Activated naive CD4-positive, alpha-beta T cell treated with anti-CD3 and anti-CD28 coated beads, Interleukin-2, amount 50 U/mL, for 16 hours (primary cell): ENCODE data around the gene TTLL11.

Experiments
- DNase-seq: peaks from one replicate; pipeline ENCODE4 v3.0.0-alpha.2; 2020

TTLL11 gene

GRCh38 chr9:121963528-121963995 is 129.5 kb downstream of the TTLL11 start:
- DNase-seq = no peak

GRCh38 chr9:121962421-121962820 is 130.7 kb downstream of the TTLL11 start:
- DNase-seq = no peak

GRCh38 chr9:121960665-121961064 is 132.4 kb downstream of the TTLL11 start:
- DNase-seq = no peak

- no peak for DNase-seq
Measured at GRCh38 chr9:121958530-121958929, 134.6 kb downstream of the TTLL11 start.

- DNase-seq = no peak
Measured at GRCh38 chr9:121956808-121957207, 136.3 kb downstream of the TTLL11 start.

GRCh38 chr9:121955649-121956048 is 137.5 kb downstream of the TTLL11 start:
- DNase-seq = no peak

- DNase-seq = no peak
Measured at GRCh38 chr9:121954477-121955140, 138.5 kb downstream of the TTLL11 start.

- no peak for DNase-seq
Measured at GRCh38 chr9:121952611-121953010, 140.5 kb downstream of the TTLL11 start.

- DNase-seq = no peak
Measured at GRCh38 chr9:121950866-121951265, 142.2 kb downstream of the TTLL11 start.

- DNase-seq = no peak
Measured at GRCh38 chr9:121950441-121950840, 142.7 kb downstream of the TTLL11 start.

GRCh38 chr9:121949766-121950165 is 143.3 kb downstream of the TTLL11 start:
- no peak for DNase-seq

- DNase-seq = no peak
Measured at GRCh38 chr9:121949364-121949763, 143.7 kb downstream of the TTLL11 start.

GRCh38 chr9:121947775-121948174 is 145.3 kb downstream of the TTLL11 start:
- DNase-seq = no peak

GRCh38 chr9:121946465-121946864 is 146.6 kb downstream of the TTLL11 start:
- no peak for DNase-seq

GRCh38 chr9:121945849-121946248 is 147.3 kb downstream of the TTLL11 start:
- no peak for DNase-seq

GRCh38 chr9:121945281-121945680 is 147.8 kb downstream of the TTLL11 start:
- no peak for DNase-seq

GRCh38 chr9:121944711-121945191 is 148.4 kb downstream of the TTLL11 start:
- no peak for DNase-seq

GRCh38 chr9:121943463-121943862 is 149.6 kb downstream of the TTLL11 start:
- no peak for DNase-seq

GRCh38 chr9:121942866-121943382 is 150.2 kb downstream of the TTLL11 start:
- no peak for DNase-seq

GRCh38 chr9:121942313-121942712 is 150.8 kb downstream of the TTLL11 start:
- DNase-seq = no peak

- DNase-seq = no peak
Measured at GRCh38 chr9:121939643-121940042, 153.5 kb downstream of the TTLL11 start.

- DNase-seq = no peak
Measured at GRCh38 chr9:121938621-121939020, 154.5 kb downstream of the TTLL11 start.

- no peak for DNase-seq
Measured at GRCh38 chr9:121937240-121937639, 155.9 kb downstream of the TTLL11 start.

- DNase-seq = no peak
Measured at GRCh38 chr9:121935739-121936138, 157.4 kb downstream of the TTLL11 start.

GRCh38 chr9:121930956-121931355 is 162.2 kb downstream of the TTLL11 start:
- no peak for DNase-seq
